Measurements from ENCODE around the gene ZFAND6.
"Not testable (repeated sequence)": the region's sequence is repeated elsewhere in the genome, so short reads cannot be mapped to it uniquely, and the experiment has no call there.

ZFAND6 gene

DNA sequence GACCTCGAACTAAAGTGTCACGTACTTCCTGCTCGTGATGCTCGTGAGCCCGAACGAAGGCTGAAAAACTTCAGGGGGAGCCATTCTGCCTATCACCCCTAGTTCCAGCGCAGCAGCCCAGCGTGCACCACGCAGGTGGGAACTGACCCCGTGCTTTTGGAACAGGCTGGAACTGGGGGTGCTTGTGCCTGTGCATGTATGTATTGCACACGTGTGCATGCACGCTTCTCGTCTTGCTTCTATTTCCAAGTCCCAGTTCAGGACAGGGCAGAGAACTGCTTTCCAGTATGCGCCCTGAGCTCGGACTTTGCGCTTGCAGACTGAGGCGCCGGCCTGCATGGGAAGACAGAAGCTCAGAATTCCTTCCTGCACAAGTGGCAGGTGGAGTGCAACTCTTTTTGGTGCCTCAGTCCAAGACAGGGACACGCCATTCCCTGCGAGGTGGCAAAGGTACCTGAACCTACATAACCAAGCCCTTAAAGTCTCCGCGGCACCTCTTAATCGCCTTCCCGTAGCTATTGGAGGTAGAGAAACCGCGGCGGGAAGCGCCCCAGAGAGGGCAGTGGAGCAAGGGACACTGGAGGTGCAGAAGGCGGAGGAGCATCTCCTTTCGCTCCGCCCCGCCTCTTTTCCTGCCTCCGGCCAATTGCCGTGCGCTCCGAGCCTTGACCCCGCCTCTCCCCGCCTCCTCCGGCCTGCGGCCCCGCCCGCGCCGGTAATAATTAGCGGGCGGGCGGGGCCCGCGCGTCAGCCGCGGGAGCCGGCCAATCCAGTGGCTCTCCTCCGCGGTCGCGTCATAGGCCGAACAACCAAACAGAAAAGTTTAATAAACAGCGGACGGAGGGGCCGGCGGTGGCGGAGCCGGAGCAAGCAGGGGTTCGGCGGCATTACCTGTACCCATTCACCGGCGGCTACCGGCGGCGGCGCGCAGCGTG lies at the start of gene ZFAND6:
Gene ZFAND6, plus strand, starts transcription at position 826 of the 935 bp plus-strand sequence. CDS start 60,669 bp downstream, outside the sequence.
- DNase-seq: peak; percentile 97

DNA sequence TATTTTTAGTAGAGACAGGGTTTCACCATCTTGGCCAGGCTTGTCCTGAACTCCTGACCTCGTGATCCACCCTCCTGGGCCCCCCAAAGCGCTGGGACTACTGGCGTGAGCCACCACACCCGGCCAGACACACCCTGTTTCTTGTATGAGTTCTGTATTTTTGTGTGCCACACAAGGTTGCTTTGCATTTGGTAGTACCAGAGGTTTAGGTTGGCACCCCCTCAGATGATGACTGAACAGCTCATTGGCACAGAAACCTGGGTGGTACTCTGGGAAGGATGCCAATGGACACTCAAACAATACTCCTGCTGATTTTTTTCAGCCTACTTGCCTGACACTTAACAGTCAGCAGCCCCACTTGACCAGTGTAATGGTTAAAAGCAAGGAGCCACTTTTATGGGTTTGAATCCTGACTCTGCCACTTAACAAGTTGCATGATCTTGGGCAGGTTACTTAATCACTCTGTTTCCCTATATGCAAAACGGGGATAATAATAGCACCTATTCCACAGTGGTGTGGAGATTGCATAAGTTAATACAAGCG lies 49.3 kb upstream of the ZFAND6 start:
- peak; percentile 41 for DNase-seq

DNA sequence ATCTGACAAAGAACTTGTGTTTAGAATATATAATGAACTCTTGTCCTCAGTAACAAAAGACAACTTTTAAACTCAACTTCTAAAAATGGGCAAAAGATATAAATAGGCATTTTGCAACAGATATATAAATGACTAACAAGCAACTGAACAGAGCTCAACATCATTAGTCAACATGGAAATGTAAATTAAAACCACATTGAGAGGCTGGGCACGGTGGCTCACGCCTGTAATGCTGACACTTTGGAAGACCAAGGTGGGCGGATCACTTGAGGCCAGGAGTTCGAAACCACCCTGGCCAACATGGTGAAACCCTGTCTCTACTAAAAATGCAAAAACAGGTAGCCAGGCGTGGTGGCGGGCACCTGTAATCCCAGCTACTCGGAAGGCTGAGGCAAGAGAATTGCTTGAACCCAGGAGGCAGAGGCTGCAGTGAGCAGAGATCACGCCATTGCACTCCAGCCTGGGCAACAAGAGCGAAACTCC lies 48.4 kb upstream of the ZFAND6 start:
- DNase-seq: not testable (repeated sequence)

DNA sequence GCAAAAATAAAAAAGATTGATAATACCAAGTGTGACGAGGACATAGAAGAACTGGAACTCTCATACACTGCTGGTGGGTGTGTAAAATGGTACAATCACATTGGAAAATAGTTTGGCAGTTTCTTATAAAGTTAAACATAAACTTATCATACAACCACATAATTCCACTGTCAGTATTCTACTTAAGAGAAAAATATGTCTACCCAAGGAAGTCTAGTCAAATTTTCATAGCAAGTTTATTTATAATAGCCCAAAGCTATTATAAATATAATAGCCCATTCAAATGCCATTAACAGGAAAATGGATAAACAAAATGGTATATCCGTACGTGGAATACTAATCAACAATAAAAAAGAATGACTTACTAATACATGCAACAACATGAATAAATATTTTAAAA lies 47.9 kb upstream of the ZFAND6 start:
- no peak for DNase-seq

DNA sequence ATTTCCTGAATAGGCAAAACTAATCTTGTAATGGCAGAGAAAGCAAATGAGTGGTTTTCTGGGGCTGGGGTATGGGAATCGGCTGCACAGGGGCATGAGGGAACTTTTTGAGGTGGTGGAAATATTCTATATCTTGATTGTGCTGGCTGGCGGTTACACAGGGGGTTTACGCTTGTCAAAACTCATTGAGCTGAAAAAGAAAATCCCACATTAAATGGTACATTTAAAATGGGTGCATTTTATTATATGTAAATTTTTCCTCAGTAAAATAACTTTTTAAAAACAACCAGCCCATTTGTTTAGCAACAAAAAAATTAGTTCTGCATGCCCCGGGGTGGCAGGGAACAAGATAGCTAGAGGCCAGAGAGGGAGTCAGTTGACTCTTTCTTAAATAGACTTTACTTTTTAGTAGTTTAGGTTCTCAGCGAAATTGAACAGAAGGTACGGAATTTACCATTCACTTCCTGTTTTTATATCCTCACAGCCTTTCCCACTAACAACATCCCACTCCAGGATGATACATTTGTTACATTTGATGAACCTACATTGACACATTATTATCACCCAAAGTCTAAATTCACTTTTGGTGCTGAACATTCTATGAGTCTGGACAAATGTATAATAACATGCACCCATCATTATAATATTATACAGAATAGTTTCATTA lies 47.3 kb upstream of the ZFAND6 start:
- DNase-seq: no peak

DNA sequence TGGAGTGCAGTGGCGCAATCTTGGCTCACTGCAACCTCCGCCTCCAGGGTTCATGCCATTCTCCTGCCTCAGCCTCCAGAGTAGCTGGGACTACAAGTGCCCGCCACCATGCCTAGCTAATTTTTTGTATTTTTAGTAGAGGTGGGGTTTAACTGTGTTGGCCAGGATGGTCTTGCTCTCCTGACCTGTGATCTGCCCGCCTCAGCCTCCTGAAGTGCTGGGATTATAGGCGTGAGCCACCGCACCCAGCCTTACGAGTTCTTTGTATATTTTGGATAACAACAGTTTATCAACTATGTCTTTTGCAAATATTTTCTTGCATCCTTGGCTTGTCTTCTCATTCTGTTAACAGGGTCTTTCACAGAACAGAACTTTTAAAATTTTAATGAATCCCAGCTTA lies 45.3 kb upstream of the ZFAND6 start:
- DNase-seq: not testable (repeated sequence)

DNA sequence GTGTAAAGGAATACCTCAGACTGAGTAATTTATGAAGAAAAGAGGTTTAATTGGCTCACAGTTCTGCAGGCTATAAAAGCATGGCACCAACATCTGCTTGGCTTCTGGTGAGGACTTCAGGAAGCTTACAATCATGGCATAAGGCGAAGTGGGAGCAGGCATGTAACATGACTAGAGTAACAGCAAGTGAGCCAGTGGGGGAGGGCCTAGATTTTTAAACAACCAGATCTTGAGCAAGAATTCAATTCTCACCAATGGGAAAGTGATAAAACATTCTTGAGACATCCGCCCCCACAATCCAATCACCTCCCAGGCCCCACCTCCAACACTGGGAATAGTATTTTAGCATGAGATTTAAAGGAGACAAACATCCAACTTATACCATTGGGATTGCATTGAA lies 44.3 kb upstream of the ZFAND6 start:
- no peak for DNase-seq

DNA sequence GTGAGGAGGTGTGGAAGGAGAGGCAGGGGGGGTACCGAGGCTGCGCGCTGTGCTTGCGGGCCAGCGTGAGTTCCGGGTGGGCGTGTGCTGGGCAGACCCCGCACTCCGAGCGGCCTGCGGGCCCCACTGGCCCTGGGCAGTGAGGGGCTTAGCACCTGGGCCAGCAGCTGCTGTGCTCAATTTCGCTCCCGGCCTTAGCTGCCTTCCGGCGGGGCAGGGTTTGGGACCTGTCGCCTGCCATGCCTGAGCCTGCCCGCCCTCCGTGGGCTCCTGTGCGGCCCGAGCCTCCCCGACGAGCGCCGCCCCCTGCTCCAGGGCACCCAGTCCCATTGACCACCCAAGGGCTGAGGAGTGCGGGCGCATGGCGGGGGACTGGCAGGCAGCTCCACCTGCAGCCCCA lies 43.0 kb upstream of the ZFAND6 start:
- not testable (repeated sequence) for DNase-seq

DNA sequence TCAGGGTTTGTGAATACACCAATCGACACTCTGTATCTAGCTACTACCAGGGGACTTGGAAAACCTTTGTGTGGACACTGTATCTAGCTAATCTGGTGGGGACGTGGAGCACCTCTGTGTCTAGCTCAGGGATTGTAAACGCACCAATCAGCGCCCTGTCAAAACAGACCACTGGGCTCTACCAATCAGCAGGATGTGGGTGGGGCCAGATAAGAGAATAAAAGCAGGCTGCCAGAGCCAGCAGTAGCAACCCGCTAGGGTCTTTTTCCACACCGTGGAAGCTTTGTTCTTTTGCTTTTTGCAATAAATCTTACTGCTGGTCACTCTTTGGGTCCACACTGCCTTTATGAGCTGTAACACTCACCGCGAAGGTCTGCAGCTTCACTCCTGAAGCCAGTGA lies 42.3 kb upstream of the ZFAND6 start:
- not testable (repeated sequence) for DNase-seq

DNA sequence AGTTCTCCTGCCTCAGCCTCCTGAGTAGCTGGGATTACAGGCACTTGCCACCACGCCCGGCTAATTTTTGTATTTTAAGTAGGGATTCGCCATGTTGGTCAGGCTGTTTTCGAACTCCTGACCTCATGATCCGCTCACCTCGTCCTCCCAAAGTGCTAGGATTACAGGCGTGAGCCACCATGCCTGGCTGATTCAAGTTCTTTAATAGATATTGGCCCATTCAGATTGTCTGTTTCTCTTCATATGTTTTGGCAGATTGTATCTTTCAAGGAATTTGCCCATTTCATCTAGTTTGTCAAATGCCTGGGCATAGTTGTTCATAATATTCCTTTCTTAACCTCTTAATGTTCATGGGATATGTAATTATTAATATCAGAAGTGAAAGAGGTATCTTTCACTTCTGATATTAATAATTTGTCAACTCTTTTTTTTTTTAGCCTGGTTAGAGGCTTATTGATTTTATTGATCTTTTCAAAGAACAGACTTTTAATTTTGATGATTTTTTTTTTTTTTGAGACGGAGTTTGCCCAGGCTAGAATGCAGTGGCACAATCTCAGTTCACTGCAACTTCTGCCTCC lies 40.2 kb upstream of the ZFAND6 start:
- no peak for DNase-seq

DNA sequence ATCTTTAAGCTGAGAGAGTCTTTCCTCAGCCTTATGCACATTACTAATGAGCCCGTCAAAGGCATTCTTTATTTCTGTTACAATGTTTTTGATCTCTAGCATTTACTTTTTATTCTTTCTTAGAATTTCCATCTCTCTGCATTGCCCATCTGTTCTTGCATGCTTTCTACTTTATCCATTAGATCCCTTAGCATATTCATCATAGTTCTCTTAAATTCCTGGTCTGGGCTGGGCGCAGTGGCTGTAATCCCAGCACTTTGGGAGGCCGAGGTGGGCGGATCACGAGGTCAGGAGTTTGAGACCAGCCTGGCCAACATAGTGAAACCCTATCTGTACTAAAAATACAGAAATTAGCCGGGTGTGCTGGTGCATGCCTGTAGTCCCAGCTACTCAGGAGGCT lies 39.3 kb upstream of the ZFAND6 start:
- DNase-seq: not testable (repeated sequence)

DNA sequence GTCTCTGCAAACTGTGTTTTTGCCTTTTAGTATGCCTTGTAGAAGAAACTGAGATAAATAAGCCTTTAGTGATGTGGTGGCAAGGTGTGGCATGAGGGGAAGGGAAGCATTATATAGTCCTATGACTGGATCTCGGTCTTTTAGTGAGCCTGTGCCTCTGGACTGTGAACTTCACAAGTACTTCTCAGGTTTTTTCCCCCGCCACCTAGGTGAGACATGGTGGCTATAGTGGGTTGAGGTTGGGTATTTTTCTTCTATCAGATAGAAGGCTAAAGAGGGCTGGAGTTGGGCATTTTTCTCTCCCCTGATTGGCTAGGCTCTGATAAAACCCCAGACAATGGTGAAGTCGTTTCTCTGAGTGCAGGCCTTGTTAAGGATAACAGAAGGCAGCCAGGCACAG lies 38.7 kb upstream of the ZFAND6 start:
- DNase-seq: no peak

DNA sequence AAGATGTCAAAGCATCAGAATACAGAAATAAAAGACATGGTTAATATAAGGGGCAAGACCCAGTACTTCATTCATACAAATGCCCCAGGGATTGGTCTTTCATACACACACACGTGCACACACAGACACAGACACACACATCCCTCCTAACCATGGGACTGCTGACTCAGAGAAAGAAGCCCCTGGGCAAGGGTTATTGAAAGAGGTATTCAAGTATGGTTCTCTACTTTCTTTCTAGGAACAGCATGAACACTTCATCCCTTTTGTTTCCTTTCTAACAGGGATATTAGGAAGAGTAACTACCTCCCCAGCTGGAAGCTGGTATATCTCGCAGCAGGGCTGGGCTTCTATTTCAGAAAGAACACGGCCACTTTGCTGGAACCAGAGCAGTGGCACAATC lies 33.2 kb upstream of the ZFAND6 start:
- DNase-seq: no peak

DNA sequence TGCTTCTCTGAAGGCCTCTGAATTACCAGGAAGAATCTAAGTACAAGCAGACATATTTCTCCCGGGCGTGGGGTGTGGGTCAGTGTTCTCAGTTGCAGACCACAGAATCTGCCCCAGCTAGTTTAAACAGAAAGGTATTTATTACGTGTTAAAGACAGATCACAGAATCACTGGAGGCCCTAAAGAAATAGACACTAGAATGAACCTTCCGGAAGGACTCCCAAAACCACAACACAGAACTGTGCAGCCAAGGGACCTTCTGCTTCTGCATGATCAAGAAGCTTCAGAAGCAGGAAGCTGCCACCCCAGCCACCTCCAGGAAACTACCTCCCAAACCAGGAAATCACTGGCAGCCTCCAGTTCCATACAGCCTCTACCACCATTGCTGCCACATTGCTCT lies 32.7 kb upstream of the ZFAND6 start:
- DNase-seq: no peak

DNA sequence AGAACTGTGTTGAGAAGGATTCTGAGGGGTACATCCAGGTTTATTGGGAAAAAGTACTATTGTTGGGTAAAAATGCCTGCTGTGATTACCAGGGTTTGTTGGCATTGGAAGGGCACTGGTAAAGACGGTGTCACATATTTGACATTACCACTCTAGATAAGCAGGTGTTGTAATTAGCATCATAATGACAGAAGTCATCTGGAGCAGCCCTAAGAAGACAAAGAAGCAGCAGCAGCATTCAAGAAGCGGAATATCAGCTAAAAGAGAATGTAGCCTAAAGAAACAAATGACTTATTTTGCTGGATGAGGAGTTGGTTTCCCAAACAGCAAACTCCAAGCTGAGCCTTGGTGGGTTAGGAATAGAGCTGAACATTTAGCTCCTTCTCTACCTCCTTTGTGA lies 30.5 kb upstream of the ZFAND6 start:
- DNase-seq: no peak

DNA sequence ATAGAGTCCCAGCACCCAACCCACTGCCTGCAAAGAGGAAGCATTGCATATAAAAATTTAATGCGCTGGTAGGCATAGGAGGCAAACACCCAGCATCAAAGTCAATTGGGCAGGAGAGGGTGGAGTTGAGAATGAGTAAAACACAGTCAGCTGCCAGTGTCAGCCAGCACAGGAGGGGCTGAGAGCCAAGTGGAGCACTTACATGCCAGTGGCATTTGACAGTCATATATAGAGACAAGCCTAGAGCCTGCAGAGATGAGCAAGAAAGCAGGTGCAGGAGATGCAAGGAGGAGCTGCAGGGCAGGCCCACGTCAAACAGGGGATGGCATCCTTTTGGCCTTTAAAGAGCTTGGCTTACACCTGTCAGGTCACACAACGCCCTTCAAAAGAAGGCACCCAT lies 27.6 kb upstream of the ZFAND6 start:
- peak; percentile 59 for DNase-seq

DNA sequence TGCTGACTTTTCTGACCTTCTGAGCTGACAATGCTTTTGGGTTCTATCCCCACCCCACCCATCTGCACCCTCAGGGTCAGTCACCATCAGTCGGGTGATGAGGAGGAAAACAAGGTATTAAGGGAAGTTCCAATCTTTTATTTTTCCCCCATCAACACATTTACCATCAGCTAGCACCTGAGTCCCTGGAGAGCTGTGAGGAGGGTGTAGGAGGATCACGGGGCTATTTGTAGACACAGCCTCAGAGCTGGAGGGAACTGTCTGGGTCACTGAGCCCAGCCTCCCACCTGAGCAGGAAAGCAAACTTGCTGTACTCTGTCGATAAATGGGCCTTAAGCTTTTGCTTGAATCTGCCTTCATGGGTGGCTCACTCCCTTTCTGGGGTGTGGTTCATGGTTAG lies 24.8 kb upstream of the ZFAND6 start:
- DNase-seq: peak; percentile 7

DNA sequence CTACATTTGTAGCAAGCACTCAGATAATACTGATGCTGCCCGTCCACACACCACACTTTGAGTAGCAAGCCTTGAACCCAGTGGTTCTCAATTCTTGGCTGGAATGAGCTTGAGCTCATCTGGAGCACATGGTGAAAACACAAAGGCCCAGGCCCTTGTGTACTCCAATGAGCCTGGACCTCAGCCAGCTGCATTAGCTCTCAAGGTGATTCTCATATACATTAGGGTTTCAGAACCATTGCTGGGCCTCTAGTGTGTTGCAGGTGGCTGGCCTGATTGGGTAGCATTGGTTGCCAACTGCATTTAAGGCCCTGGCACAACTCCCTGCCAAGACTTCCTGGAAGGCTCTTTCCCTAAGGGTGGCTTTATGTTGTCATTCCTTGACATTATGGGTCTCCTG lies 23.4 kb upstream of the ZFAND6 start:
- DNase-seq: peak; percentile 41

DNA sequence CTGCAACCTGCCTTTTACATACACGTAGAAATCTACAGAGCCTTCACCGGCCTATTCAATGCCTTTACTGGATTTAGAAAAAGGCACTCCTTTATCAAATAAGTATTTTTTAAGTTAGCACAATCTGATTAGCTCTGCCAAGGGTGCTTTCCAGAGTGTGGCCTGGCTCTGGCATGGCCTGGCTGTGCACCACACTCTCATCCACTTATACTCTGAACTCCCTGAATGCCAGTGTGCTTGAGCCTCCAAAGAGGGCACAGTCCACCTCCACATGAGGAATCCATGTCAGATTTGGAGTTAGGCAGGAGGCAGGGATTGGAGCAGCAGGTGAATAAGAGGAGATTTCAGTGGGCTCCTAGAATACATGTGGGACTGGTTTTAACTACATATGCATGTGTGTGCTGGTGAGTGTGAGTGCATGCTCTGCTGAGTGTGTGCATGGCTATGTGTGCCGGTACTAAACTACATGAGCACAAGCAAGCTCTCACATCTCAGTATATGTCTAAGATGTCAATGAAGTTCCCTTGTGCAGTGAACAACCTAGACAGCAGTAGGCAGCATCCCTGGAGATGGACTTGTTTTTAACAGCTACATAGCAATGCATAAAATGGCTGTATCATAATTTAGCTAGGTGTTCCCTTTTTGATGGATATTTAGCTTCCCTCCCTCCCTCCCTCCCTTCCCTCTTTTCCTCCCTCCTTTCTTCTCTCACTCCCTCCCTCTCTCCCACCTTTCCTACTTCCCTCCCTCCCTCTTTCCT lies 17.8 kb upstream of the ZFAND6 start:
- DNase-seq: no peak

DNA sequence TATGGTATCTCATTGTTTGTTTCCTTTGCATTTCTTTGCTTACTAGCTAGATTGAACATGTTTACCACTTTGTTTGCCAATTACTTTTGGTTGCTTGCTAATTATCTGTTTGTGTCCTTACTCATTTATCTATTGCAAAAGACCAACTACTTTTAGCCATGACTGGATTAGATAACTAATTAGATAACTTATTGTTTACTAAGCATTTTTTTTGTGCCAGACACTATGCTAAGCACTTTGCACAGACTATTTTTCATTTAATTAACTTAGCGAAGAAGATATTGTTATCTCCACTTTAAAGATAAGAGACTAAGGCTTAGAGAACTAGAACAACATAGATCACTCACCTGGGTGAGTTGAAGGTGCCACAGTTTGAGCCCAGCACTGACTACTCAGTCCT lies 16.9 kb upstream of the ZFAND6 start:
- no peak for DNase-seq

DNA sequence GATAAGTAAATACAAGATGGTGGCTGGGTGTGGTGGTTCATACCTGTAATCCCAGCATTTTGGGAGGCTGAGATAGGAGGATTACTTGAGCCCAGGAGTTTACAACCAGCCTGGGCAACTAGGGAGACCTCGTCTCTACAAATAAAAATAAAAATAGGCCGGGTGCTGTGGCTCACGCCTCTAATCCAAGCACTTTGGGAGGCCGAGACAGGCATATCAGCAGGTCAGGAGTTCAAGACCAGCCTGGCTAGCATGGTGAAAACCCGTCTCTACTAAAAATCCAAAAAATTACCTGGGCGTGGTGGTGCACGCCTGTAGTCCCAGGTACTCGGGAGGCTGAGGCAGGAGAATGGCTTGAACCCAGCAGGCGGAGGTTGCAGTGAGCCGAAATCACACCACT lies 14.3 kb upstream of the ZFAND6 start:
- not testable (repeated sequence) for DNase-seq

DNA sequence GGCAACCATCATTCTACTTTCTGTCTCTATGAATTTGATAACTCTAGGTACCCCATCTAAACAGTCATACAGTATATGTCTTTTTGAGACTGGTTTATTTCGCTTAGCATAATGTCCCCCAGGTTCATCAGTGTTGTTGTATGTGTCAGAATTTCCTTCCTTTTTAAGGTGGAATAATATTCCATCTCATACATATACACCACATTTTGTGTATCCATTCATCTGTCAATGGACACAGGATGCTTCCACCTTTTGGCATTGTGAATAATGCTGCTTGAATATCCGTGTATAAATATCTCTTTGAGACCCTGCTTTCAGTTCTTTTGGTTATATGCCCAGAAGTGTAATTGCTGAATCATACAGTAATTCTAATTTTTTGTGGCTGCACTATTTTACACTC lies 10.4 kb upstream of the ZFAND6 start:
- no peak for DNase-seq

Data from NCI-H1436 (cell line).